Neuronal stem cell (in vitro differentiated cells): Measurements from ENCODE around the gene HSD17B2.

Source experiments
- DNase-seq: peaks from one replicate; pipeline ENCODE4 v3.0.0-alpha.2; 2013; ENCODE audit warnings: low spot score
- H2AFZ ChIP-seq: one replicate; pipeline ENCODE4 v1.6.1; 2013; ENCODE audit warnings: mild to moderate bottlenecking, low read length, inconsistent platforms
- H2AK5ac ChIP-seq: 2 replicates; pipeline ENCODE4 v1.6.1; 2013; ENCODE audit warnings: low read depth, mild to moderate bottlenecking, inconsistent platforms, low read length, moderate library complexity, mixed read lengths
- H2BK120ac ChIP-seq: 2 replicates; pipeline ENCODE4 v1.6.1; 2013; ENCODE audit warnings: low read depth, mild to moderate bottlenecking, inconsistent platforms, low read length, moderate library complexity, mixed read lengths
- H2BK12ac ChIP-seq: one replicate; pipeline ENCODE4 v1.6.1; 2013; ENCODE audit warnings: low read length, inconsistent platforms
- H2BK15ac ChIP-seq: 2 replicates; pipeline ENCODE4 v1.6.1; 2013; ENCODE audit warnings: mild to moderate bottlenecking, low read length, inconsistent platforms, mixed read lengths
- H2BK5ac ChIP-seq: one replicate; pipeline ENCODE4 v1.6.1; 2013; ENCODE audit warnings: inconsistent platforms, mild to moderate bottlenecking, low read length, moderate library complexity
- H3K14ac ChIP-seq: one replicate; pipeline ENCODE4 v1.6.1; 2013; ENCODE audit warnings: low read length, inconsistent platforms
- H3K18ac ChIP-seq: 2 replicates; pipeline ENCODE4 v1.6.1; 2013; ENCODE audit warnings: low read length, inconsistent platforms
- H3K23ac ChIP-seq: 2 replicates; pipeline ENCODE4 v1.6.1; 2013; ENCODE audit warnings: low read depth, mild to moderate bottlenecking, mixed read lengths, low read length, inconsistent platforms; ENCODE audit not compliant: poor library complexity
- H3K27ac ChIP-seq: replicated peaks from 3 replicates; pipeline ENCODE4 v1.5.1; 2013; ENCODE audit warnings: low read length, inconsistent platforms
- H3K27me3 ChIP-seq, 3 experiments: 2 replicates each; pipeline ENCODE4 v1.6.1; 2013; ENCODE audit warnings: low read length in 3 of 3, mild to moderate bottlenecking in 2 of 3, inconsistent platforms in 1 of 3, low read depth in 1 of 3, mixed read lengths in 1 of 3, moderate library complexity in 1 of 3; ENCODE audit not compliant: control insufficient read depth in 3 of 3, insufficient read depth in 3 of 3
- H3K36me3 ChIP-seq, 2 donors: replicated peaks in 1 of 2; 2 replicates each; pipeline ENCODE4 v1.6.1; 2013; ENCODE audit warnings: low read length in 2 of 2; ENCODE audit not compliant: control insufficient read depth in 2 of 2, insufficient read depth in 2 of 2
- H3K4ac ChIP-seq: 2 replicates; pipeline ENCODE4 v1.6.1; 2013; ENCODE audit warnings: inconsistent platforms, mild to moderate bottlenecking, low read length, moderate library complexity
- H3K4me1 ChIP-seq, 2 donors: 1 replicate in 1 of 2; 2 replicates in 1 of 2; pipeline ENCODE4 v1.6.1; 2013; ENCODE audit warnings: low read length in 2 of 2, low read depth in 1 of 2; ENCODE audit not compliant: control insufficient read depth in 2 of 2, insufficient read depth in 1 of 2
- H3K4me2 ChIP-seq: one replicate; pipeline ENCODE4 v1.6.1; 2013; ENCODE audit warnings: mild to moderate bottlenecking, low read length, inconsistent platforms; ENCODE audit not compliant: insufficient read depth, poor library complexity, severe bottlenecking
- H3K4me3 ChIP-seq, 2 donors: 2 replicates each; pipeline ENCODE4 v1.5.1; 2013; ENCODE audit warnings: low read length in 2 of 2, mild to moderate bottlenecking in 2 of 2, inconsistent platforms in 1 of 2, moderate library complexity in 1 of 2
- H3K79me1 ChIP-seq: one replicate; pipeline ENCODE4 v1.6.1; 2013; ENCODE audit warnings: low read depth, mild to moderate bottlenecking, inconsistent platforms, low read length, moderate library complexity
- H3K9ac ChIP-seq: one replicate; pipeline ENCODE4 v1.6.1; 2013; ENCODE audit warnings: mild to moderate bottlenecking, low read depth, low read length, inconsistent platforms; ENCODE audit not compliant: poor library complexity
- H3K9me3 ChIP-seq, 2 donors: replicated peaks in 1 of 2; 2 replicates each; pipeline versions ENCODE3 to v1.6.1; 2013; ENCODE audit warnings: low read length in 2 of 2, mild to moderate bottlenecking in 2 of 2, inconsistent platforms in 1 of 2, low read depth in 1 of 2, mixed read lengths in 1 of 2, moderate library complexity in 1 of 2; ENCODE audit not compliant: control insufficient read depth in 2 of 2, insufficient read depth in 1 of 2
- H4K8ac ChIP-seq: one replicate; pipeline ENCODE4 v1.6.1; 2013; ENCODE audit warnings: low read depth, mild to moderate bottlenecking, inconsistent platforms, low read length, moderate library complexity
- H4K91ac ChIP-seq: one replicate; pipeline ENCODE4 v1.6.1; 2013; ENCODE audit warnings: low read length, low read depth, mild to moderate bottlenecking, inconsistent platforms; ENCODE audit not compliant: poor library complexity
- WGBS, 2 donors: extraction: QIAGEN DNeasy Blood & Tissue Kit; methylation state at CpG; one replicate each; pipeline ENCODE4 v1.1.7; 2013; ENCODE audit warnings: missing lambda C conversion rate in 2 of 2, mixed read lengths in 1 of 2; ENCODE audit not compliant: insufficient read length in 2 of 2, insufficient replicate concordance in 1 of 2; ENCODE audit errors: extremely low coverage in 2 of 2; 5-methylcytosine and 5-hydroxymethylcytosine counted together

The HSD17B2 gene

DNA sequence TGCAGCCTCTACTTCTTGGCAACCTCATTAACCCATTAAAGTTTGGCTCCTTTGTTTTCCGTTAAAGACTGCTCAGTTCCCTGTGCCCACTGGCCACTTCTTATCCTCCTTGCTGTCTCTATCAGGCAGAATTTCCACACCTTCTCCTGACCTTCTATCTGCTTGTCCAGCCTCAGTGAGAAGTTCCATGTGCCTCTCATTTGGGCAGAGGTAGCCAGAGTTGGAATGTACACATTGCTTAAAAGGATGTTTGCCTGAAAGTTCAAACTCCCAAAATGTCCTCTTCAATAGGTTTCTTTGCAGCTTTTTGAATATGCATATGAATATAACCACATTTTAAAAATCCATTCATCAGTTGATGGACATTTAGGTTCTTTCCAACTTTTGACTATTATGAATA lies 47.0 kb downstream of the HSD17B2 start:
- H2BK120ac ChIP-seq, result no peak overlapping the region
- no peaks in the 10 kb centered on the region for H3K79me1 ChIP-seq
- no peaks in the 10 kb centered on the region for H3K4me1 ChIP-seq
- H3K14ac ChIP-seq, result no peak overlapping the region
- no peaks in the 10 kb centered on the region for H3K9me3 ChIP-seq
- no peak overlapping the region for H3K9ac ChIP-seq
- no peak overlapping the region for H3K18ac ChIP-seq
- H3K4me3 ChIP-seq, result no peak overlapping the region
- H3K23ac ChIP-seq, result no peak overlapping the region
- WGBS, 2 donors, result no CpG with 5 or more reads among the region's 1 CpG
- DNase-seq, result no peak
- no peak overlapping the region for H3K4ac ChIP-seq
- no peak overlapping the region for H3K27ac ChIP-seq
- no peak overlapping the region for H3K4me2 ChIP-seq
- H3K36me3 ChIP-seq, result no peaks in the 10 kb centered on the region
- H4K8ac ChIP-seq, result no peak overlapping the region
- no peak overlapping the region for H2BK12ac ChIP-seq
- no peak overlapping the region for H2BK5ac ChIP-seq
- H2AFZ ChIP-seq, result no peak overlapping the region
- no peak overlapping the region for H2BK15ac ChIP-seq
- no peak overlapping the region for H4K91ac ChIP-seq
- H2AK5ac ChIP-seq, result no peak overlapping the region
- H3K27me3 ChIP-seq, result no peaks in the 10 kb centered on the region

DNA sequence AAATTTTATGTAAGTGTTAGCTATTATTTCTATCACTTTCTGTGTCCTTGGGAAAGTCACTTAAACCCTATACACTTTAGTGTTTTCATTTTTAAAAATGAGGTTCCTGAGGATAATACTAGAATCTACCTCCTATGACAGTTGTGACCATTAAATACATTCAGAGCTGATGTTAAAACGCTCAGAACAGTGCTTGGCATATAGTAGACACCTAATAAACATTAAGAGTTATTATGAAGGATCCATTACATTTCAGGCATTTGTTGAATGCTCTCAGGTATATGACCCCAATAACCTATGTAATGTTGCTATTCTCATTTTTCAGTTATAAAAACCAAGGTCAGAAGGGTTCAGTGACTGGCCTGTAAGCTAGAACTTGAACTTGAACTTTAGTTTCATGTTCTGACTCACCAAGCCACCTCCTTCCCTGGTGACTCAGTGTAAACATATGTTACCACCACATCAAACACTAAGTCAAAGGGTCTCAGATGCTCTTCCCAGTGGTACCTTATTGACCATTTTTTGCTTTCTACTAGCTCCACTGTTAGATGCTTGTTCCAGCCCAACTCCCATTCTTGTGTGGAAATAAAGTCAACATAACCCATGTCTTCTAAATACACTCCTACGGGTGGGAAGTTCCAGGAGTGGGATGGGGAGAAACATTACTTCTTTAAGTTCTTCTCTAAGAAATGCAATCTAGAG lies 47.6 kb downstream of the HSD17B2 start:
- Histone ChIP-seq H4K91ac (no peak overlapping the region), H3K9ac (no peak overlapping the region), H2BK5ac (no peak overlapping the region), H3K23ac (no peak overlapping the region), H3K9me3 (no peaks in the 10 kb centered on the region), H3K4ac (no peak overlapping the region), H3K27ac (no peak overlapping the region), H2BK120ac (no peak overlapping the region), H3K14ac (no peak overlapping the region), H2AK5ac (no peak overlapping the region), H2BK15ac (no peak overlapping the region), H4K8ac (no peak overlapping the region), H3K79me1 (no peaks in the 10 kb centered on the region), H3K4me2 (no peak overlapping the region), H3K36me3 (no peaks in the 10 kb centered on the region), H3K27me3 (no peaks in the 10 kb centered on the region), H3K4me3 (no peak overlapping the region), H2AFZ (no peak overlapping the region), H3K4me1 (no peaks in the 10 kb centered on the region), H3K18ac (no peak overlapping the region), H2BK12ac (no peak overlapping the region)
- DNase-seq, result no peak
- WGBS, 2 donors, result no CpG with 5 or more reads among the region's 2 CpGs

DNA sequence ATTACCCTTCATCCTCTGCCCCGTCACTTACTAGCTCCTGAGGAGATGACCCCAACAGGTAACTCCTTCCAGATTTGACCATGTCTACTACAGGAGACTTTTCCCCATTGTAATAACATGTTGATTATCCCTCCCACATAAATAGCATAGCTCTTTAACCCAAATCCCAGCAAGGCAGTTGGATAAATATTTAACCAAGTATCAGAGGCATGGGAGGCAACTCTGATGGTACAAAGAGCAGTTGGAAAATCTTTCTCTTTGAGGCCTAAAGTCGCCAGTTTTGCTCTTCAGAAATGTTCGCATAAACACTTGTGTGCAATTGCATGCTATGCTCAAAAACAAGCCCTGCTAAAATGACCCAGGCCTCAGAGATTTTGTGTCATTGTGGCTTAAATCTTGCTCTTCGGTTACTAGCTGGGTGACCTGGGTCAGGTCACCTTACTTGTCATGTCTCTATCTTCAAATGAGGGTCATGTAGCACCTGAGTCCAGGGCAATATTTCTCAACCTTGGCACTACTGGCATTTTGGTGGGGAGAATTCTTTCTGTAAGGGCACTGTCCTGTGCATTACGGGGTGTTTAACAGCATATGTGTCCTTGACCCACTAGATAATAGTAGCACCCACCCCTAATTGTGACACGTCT lies 48.8 kb downstream of the HSD17B2 start:
- no peak overlapping the region for H2BK15ac ChIP-seq
- WGBS, 2 donors, result no CpG with 5 or more reads among the region's 6 CpGs
- H3K4me3 ChIP-seq, result no peak overlapping the region
- H4K8ac ChIP-seq, result no peak overlapping the region
- no peak overlapping the region for H2BK5ac ChIP-seq
- H2AK5ac ChIP-seq, result no peak overlapping the region
- H3K9me3 ChIP-seq, result no peaks in the 10 kb centered on the region
- no peak overlapping the region for H3K27ac ChIP-seq
- H4K91ac ChIP-seq, result no peak overlapping the region
- no peak overlapping the region for H3K9ac ChIP-seq
- no peak for DNase-seq
- no peaks in the 10 kb centered on the region for H3K79me1 ChIP-seq
- H3K14ac ChIP-seq, result no peak overlapping the region
- H3K23ac ChIP-seq, result no peak overlapping the region
- H3K4ac ChIP-seq, result no peak overlapping the region
- no peaks in the 10 kb centered on the region for H3K36me3 ChIP-seq
- no peak overlapping the region for H3K18ac ChIP-seq
- H3K27me3 ChIP-seq, result peaks cover 0 to 3% (median 0%) of the 10 kb centered on the region in 3 experiments
- H3K4me1 ChIP-seq, result no peaks in the 10 kb centered on the region
- no peak overlapping the region for H2BK12ac ChIP-seq
- H2AFZ ChIP-seq, result no peak overlapping the region
- no peak overlapping the region for H2BK120ac ChIP-seq
- H3K4me2 ChIP-seq, result no peak overlapping the region

DNA sequence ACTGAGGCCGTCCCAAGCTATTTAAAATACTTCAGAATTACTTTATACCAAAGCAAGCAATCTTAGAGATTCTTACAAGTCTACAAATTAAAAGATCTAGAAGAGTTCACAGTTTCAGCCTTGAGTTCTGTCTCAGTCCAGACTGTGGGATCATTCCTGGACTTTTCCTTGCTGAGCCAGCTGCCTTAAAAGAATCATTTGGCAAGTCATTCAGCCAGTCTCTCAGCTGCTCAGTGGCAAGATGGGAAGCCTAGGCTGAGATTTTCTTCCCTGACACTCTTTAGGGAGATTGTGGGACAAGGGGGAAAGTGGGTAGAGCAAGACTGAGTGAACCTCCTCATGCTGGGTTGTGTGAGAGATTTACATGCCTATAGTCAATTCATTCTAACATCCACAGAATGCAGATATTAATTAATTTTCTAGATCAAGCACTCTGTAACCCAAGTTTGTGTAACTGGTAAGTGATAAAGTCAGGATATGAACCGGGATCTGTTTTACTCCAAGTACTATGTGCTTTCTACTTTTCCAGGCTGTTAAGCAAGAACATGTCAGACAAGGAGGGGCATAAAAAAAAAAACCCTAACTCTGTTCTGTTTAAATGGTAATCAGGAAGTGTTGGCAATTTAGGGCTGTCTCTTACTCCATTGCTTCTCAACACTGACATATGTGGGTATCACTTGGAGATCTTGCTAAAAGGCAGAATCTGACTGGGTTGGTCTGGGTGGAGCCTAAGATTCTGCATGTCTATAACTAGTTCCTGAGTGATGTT lies 50.1 kb downstream of the HSD17B2 start:
- no peaks in the 10 kb centered on the region for H3K79me1 ChIP-seq
- H3K27ac ChIP-seq, result no peak overlapping the region
- H3K4ac ChIP-seq, result no peak overlapping the region
- H2BK12ac ChIP-seq, result no peak overlapping the region
- no peak for DNase-seq
- H4K91ac ChIP-seq, result no peak overlapping the region
- no peak overlapping the region for H2AFZ ChIP-seq
- no peaks in the 10 kb centered on the region for H3K4me1 ChIP-seq
- no peak overlapping the region for H2BK5ac ChIP-seq
- no peak overlapping the region for H2BK15ac ChIP-seq
- no peak overlapping the region for H3K4me3 ChIP-seq
- no peaks in the 10 kb centered on the region for H3K36me3 ChIP-seq
- no peaks in the 10 kb centered on the region for H3K9me3 ChIP-seq
- no peak overlapping the region for H3K23ac ChIP-seq
- peaks cover 0 to 3% (median 0%) of the 10 kb centered on the region in 3 experiments for H3K27me3 ChIP-seq
- H3K9ac ChIP-seq, result no peak overlapping the region
- no CpG with 5 or more reads among the region's 2 CpGs for WGBS, 2 donors
- H2AK5ac ChIP-seq, result no peak overlapping the region
- no peak overlapping the region for H3K14ac ChIP-seq
- H3K18ac ChIP-seq, result no peak overlapping the region
- no peak overlapping the region for H2BK120ac ChIP-seq
- H4K8ac ChIP-seq, result no peak overlapping the region
- no peak overlapping the region for H3K4me2 ChIP-seq
